Measurements from ENCODE around the gene FAM20C.

- no peak for TF ChIP-seq CTCF (IDR thresholded peaks at IDR 0.05)
- no peak for TF ChIP-seq POLR2AphosphoS5 (IDR thresholded peaks at IDR 0.05)
- TF ChIP-seq POLR2A (IDR thresholded peaks at IDR 0.05; ENCODE audit: low read depth), result no peak
- no peak for TF ChIP-seq EP300 (IDR thresholded peaks at IDR 0.05)
Observed at GRCh38 chr7:157008-157310, 35.4 kb upstream of the FAM20C start.
